Measurements from ENCODE around the gene INPP5D.

GRCh38 chr2:233243348-233243747, 183.2 kb downstream of the INPP5D start:
- TF ChIP-seq POLR2A (IDR thresholded peaks at IDR 0.05) (no peak), CTCF (IDR thresholded peaks at IDR 0.05) (no peak), POLR2AphosphoS5 (IDR thresholded peaks at IDR 0.05) (no peak)
